Sigmoid colon (tissue), 4 donors: ENCODE measurements around the gene UMODL1.

Experiments used
- EP300 ChIP-seq, 4 donors: sonication (generic); formaldehyde crosslinking; IDR thresholded peaks; one replicate each; pipeline ENCODE4 v1.6.1; 2017; ENCODE audit warnings: antibody characterized with exemption in 4 of 4
- POLR2A ChIP-seq, 2 donors: fragments of 450-650 bp; IDR thresholded peaks; one replicate each; pipeline ENCODE4 v1.6.1; 2016; ENCODE audit warnings: antibody characterized with exemption in 2 of 2, mild to moderate bottlenecking in 2 of 2, moderate library complexity in 2 of 2
- POLR2AphosphoS5 ChIP-seq, 4 donors: sonication (generic); formaldehyde crosslinking; IDR thresholded peaks; one replicate each; pipeline ENCODE4 v1.6.1; 2017; ENCODE audit warnings: antibody characterized with exemption in 4 of 4
- TF ChIP-seq, protein P1 (sequence below), 4 experiments: fragments of 450-650 bp in 3 of 4; fragments of 200-600 bp in 1 of 4; IDR thresholded peaks; one replicate each; pipeline ENCODE4 v1.5.1; 2016 to 2019; ENCODE audit warnings: antibody characterized with exemption in 4 of 4, mild to moderate bottlenecking in 3 of 4, moderate library complexity in 2 of 4

- TF ChIP-seq POLR2A (IDR thresholded peaks at IDR 0.05) (no peak), EP300 (IDR thresholded peaks at IDR 0.05) (no peak), POLR2AphosphoS5 (IDR thresholded peaks at IDR 0.05) (no peak)
- TF ChIP-seq, protein P1, sequence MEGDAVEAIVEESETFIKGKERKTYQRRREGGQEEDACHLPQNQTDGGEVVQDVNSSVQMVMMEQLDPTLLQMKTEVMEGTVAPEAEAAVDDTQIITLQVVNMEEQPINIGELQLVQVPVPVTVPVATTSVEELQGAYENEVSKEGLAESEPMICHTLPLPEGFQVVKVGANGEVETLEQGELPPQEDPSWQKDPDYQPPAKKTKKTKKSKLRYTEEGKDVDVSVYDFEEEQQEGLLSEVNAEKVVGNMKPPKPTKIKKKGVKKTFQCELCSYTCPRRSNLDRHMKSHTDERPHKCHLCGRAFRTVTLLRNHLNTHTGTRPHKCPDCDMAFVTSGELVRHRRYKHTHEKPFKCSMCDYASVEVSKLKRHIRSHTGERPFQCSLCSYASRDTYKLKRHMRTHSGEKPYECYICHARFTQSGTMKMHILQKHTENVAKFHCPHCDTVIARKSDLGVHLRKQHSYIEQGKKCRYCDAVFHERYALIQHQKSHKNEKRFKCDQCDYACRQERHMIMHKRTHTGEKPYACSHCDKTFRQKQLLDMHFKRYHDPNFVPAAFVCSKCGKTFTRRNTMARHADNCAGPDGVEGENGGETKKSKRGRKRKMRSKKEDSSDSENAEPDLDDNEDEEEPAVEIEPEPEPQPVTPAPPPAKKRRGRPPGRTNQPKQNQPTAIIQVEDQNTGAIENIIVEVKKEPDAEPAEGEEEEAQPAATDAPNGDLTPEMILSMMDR (IDR thresholded peaks at IDR 0.05) = no peak
These were observed 77.0 kb downstream of the UMODL1 start for GRCh38 chr21:42148097-42148496.
